GM18499 (cell line): Measurements from ENCODE around the gene PEX11G.

Experiments used
- ATAC-seq: cut with Tn5 transposase; IDR thresholded peaks from one replicate; pipeline ENCODE4 v1.9.1; 2021; ENCODE audit warnings: moderate number of reproducible peaks; ENCODE audit not compliant: insufficient read depth, unreplicated experiment

Gene PEX11G

GRCh38 chr19:7500811-7501450 is 12.1 kb upstream of the PEX11G start:
- ATAC-seq, result no peak

GRCh38 chr19:7497292-7497691 is 8.5 kb upstream of the PEX11G start:
- no peak for ATAC-seq

GRCh38 chr19:7494416-7495098 is 5.7 kb upstream of the PEX11G start:
- ATAC-seq, result no peak

DNA sequence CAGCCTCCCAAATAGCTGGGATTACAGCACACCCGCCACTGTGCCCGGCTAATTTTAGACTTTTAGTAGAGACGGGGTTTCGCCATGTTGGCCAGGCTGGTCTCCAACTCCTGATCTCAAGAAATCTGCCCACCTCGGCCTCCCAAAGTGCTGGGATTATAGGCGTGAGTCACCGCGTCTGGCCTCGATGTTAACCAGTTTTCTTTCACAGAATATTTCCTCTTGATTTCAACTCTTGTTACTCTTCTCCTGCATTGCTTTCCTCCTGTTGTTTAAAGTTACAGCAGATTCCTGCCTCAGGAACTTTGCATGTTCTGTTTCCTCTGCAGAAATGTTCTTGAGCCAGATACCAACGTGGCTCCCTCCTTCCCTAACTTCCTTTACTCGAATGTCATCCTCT is 3.7 kb upstream of the PEX11G start:
- ATAC-seq, result no peak

DNA sequence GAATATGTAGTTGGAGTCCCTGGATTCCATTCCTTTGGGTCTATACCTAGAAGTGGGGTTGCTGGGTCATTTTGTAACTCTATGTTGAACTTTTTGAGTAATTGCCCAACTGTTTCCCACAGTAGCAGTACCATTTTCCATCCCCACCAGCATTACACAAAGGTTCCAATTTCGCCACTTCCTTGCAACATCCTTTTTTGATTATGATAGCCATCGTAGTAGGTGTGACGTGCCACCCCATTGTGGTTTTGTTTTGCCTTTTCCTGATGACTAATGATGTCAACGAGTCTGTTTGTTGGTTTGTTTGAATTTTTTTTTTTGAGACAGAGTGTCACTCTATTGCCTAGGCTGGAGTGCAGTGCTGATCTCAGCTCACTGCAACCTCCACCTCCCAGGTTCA is 3.3 kb upstream of the PEX11G start:
- ATAC-seq, result no peak

DNA sequence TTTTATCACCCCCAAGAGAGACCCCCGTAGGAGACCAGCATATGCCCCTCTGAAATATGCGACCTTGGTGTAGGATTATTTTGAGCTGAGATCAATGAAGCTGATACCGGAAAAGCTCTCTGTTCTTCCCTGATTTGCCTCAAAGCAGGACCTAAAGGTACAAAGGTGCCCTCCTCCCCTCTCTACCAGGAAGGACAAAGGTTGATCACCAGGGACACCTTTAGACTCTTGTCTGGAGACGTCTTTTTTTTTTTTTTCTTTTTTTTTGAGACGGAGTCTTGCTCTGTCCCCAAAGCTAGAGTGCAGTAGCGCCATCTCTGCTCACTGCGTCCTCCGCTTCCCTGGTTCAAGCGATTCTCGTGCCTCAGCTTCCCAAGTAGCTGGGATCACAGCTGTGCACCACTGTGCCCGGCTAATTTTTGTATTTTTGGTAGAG is 792 bp upstream of the PEX11G start:
- no peak for ATAC-seq

DNA sequence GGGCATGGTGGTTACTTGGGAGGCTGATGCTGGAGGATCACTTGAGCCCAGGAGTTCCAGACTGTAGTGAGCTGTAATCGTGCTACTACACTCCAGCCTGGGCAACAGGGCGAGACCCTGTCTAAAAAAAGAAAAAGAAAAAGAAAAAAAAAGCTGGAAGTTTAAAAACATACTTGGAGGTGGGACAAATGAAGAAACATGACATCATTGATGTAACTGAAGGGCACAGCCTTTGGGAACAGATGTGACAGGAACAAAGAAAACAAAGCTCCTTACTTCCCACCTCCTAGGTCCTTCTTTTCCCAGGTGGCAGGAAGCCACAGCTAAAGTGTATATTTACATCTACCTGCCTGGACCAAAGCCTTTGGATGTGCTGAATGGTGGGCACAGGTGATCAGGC is 1.9 kb downstream of the PEX11G start:
- no peak for ATAC-seq

DNA sequence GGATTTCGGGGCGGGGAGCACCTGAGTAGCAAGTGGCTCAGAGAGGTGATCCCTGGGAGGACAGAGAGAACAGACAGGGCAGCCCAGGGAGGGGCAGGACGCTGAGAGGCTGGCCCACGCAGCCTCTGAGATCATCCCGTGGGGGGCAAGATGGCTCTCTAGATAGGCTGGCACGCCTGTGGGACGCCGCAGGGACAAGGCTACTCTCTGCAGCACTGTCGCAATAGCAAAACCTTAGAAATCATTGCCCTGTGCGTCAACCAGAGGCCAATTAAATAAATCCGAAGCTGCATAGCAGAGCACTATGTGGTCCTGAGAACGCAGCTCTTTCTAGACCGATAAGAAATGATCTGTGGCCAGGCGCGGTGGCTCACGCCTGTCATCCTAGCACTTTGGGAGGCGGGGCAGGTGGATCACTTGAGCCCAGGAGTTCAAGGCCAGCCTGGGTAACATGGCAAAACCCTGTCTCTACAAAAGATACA is 5.1 kb downstream of the PEX11G start:
- no peak for ATAC-seq

GRCh38 chr19:7482584-7483439 is 6.0 kb downstream of the PEX11G start:
- ATAC-seq, result no peak

DNA sequence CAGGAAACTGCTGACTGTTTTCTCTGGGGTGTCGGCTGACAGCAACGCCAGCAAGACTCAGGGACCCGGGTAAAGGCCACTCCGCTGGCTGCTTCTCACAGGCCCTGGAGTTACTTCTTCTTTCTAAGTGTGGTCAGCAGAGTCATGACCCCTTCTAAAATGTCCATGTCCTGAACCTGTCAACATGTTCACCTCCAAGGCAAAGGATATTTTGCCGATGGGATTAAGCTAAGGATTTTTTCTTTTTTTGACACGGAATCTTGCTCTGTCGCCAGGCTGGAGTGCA is 7.9 kb downstream of the PEX11G start:
- ATAC-seq, result no peak

DNA sequence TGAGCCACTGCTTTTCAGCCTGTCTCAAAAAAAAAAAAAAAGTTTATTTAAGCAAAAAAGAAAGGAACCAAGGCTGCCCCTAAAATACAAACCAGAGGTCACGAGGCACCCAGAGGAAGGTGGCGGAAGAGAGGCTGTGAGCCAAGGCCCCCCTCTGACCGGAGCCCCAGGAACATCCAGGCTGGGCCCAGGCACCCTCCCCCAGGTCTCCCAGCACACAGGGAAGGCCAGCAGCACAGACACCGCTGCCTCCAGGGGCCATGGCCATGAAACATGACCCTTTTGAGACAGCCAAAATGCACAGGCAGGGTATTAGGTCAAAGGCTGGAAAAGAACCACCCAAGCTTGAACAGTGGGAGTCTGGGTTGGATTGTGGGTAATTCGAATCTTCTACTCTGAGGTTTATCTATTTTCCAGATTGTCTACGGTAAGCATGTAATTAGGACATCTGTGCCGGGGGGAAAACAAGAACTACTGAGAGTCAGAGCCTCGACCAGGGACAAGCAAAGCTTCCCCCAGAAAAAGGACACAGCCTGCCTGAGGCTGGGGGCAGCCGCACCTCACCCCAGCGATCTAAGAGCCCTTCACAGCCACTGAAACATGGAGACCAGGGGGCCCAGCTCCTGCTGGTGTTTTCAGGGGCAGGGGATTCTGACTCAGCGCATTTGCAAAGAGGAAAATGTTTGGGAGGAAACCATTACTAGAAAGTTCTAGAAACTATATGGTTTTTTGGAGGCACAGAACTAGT is 8.4 kb downstream of the PEX11G start:
- ATAC-seq, result no peak

- no peak for ATAC-seq
Observed at GRCh38 chr19:7478843-7479227, 10.0 kb downstream of the PEX11G start.

DNA sequence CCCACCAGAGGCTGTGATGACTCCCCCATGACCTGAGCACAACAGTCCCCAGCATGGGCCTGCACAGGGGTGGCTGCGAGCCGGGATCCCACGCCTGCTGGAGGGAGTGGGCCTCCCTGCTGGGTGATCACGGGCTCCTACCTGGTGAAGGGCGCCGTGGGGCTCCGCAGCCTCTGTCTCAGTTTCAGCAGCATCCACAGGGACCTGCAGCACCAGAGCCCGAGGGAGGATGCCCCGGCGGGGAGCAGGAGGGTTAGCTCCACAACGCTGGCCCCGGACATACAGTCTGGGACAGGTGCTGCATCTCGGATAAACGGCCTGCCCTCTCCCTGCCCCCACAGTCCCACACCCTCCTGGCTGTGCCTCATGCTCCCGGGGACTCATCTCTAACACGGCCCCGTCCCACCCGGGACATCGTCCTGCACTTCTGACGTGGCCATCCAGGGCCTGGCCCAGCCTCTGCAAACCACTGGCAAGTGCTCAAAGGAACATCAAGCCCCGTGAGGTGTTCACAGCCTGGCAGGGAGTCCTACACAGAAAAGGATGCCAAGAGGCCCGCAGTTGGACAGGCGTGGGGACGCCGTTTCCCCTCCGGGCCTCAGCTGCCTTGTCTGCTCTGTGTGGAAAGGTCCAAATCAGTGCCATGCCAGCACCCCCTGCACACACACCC is 10.5 kb downstream of the PEX11G start:
- ATAC-seq, result no peak

- ATAC-seq, result no peak
Observed at GRCh38 chr19:7477758-7478157, 11.1 kb downstream of the PEX11G start.

- no peak for ATAC-seq
Observed at GRCh38 chr19:7476777-7477494, 11.9 kb downstream of the PEX11G start.

GRCh38 chr19:7476241-7476640 is 12.6 kb downstream of the PEX11G start:
- no peak for ATAC-seq

DNA sequence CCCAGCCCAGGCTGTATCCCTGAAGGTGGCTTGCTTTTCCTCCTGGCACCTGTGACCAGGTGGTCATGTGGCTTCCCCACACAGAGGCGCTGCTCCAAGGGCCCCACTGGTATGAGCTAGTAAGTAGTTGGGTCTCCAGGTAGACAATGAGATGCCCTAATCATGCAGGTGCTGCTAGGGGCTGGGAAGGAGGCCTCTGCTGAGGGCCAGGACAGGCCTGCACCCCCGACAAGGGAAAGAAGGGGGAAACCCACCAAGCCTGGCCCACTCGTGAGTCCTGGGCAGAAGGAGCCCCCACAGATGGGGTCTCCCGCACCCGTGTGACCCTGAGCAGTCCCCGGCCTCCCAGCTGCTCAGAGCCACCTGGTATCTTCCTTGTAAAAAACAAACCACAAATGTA is 13.2 kb downstream of the PEX11G start:
- no peak for ATAC-seq

- no peak for ATAC-seq
Observed at GRCh38 chr19:7471696-7472615, 16.9 kb downstream of the PEX11G start.
